Activated naive CD8-positive, alpha-beta T cell treated with anti-CD3 and anti-CD28 coated beads, Interleukin-2, amount 50 U/mL, for 16 hours (primary cell): ENCODE measurements around the gene ZFAND2B.

Source experiments
- DNase-seq: peaks from one replicate; pipeline ENCODE4 v3.0.0-alpha.2; 2020; ENCODE audit warnings: low read depth, low spot score

The ZFAND2B gene

GRCh38 chr2:219204425-219205164, 2.0 kb upstream of the ZFAND2B start:
- DNase-seq: no peak

- no peak for DNase-seq
Measured at GRCh38 chr2:219205165-219205538, 1.4 kb upstream of the ZFAND2B start.

GRCh38 chr2:219205981-219206327, 628 bp upstream of the ZFAND2B start:
- DNase-seq: no peak

GRCh38 chr2:219207134-219207883, 727 bp downstream of the ZFAND2B start:
- DNase-seq: no peak

GRCh38 chr2:219207884-219208740, 1.5 kb downstream of the ZFAND2B start:
- no peak for DNase-seq

GRCh38 chr2:219209236-219210195, 2.9 kb downstream of the ZFAND2B start:
- no peak for DNase-seq

GRCh38 chr2:219210196-219210885, 3.8 kb downstream of the ZFAND2B start:
- no peak for DNase-seq

GRCh38 chr2:219210886-219211362, 4.3 kb downstream of the ZFAND2B start:
- no peak for DNase-seq

- no peak for DNase-seq
Measured at GRCh38 chr2:219213026-219213415, 6.4 kb downstream of the ZFAND2B start.

- no peak for DNase-seq
Measured at GRCh38 chr2:219213486-219214071, 7.0 kb downstream of the ZFAND2B start.

GRCh38 chr2:219214141-219214540, 7.6 kb downstream of the ZFAND2B start:
- DNase-seq: no peak

GRCh38 chr2:219214786-219215185, 8.2 kb downstream of the ZFAND2B start:
- DNase-seq: no peak

GRCh38 chr2:219215871-219216534, 9.4 kb downstream of the ZFAND2B start:
- DNase-seq: no peak

GRCh38 chr2:219216535-219216915, 9.9 kb downstream of the ZFAND2B start:
- DNase-seq: no peak

GRCh38 chr2:219218217-219218731, 11.7 kb downstream of the ZFAND2B start:
- no peak for DNase-seq

GRCh38 chr2:219218732-219219701, 12.4 kb downstream of the ZFAND2B start, which contains the start of gene ABCB6:
ABCB6 (minus strand) TSS chr2:219218958; CDS start chr2:219218673, 285 bp downstream.
- DNase-seq: peak; percentile 78

- no peak for DNase-seq
Measured at GRCh38 chr2:219219784-219220532, 13.4 kb downstream of the ZFAND2B start.
